Adipocyte (in vitro differentiated cells): ENCODE data around the gene TCEA2.

Experiments used
- DNase-seq: peaks from one replicate; pipeline ENCODE4 v3.0.0-alpha.2; 2015; ENCODE audit warnings: low read depth
- H3K27me3 ChIP-seq: replicated peaks from 2 replicates; pipeline ENCODE4 v1.7.0; 2013; ENCODE audit warnings: mild to moderate bottlenecking, low read length, moderate library complexity; ENCODE audit not compliant: control insufficient read depth, insufficient read depth
- H3K36me3 ChIP-seq: 2 replicates; pipeline ENCODE4 v1.7.0; 2013; ENCODE audit warnings: low read length, mild to moderate bottlenecking, moderate library complexity; ENCODE audit not compliant: control insufficient read depth, insufficient read depth, severe bottlenecking
- H3K4me1 ChIP-seq: 2 replicates; pipeline ENCODE4 v1.7.0; 2013; ENCODE audit warnings: mild to moderate bottlenecking, low read length, moderate library complexity; ENCODE audit not compliant: control insufficient read depth, insufficient read depth
- H3K4me3 ChIP-seq: 2 replicates; pipeline ENCODE4 v1.7.0; 2013; ENCODE audit warnings: mild to moderate bottlenecking, low read length, moderate library complexity
- H3K9ac ChIP-seq: 2 replicates; pipeline ENCODE4 v1.7.0; 2013; ENCODE audit warnings: mild to moderate bottlenecking, low read length, moderate library complexity
- H3K9me3 ChIP-seq: 2 replicates; pipeline ENCODE4 v1.7.0; 2013; ENCODE audit warnings: mild to moderate bottlenecking, low read length, moderate library complexity; ENCODE audit not compliant: control insufficient read depth

TCEA2 gene

DNA sequence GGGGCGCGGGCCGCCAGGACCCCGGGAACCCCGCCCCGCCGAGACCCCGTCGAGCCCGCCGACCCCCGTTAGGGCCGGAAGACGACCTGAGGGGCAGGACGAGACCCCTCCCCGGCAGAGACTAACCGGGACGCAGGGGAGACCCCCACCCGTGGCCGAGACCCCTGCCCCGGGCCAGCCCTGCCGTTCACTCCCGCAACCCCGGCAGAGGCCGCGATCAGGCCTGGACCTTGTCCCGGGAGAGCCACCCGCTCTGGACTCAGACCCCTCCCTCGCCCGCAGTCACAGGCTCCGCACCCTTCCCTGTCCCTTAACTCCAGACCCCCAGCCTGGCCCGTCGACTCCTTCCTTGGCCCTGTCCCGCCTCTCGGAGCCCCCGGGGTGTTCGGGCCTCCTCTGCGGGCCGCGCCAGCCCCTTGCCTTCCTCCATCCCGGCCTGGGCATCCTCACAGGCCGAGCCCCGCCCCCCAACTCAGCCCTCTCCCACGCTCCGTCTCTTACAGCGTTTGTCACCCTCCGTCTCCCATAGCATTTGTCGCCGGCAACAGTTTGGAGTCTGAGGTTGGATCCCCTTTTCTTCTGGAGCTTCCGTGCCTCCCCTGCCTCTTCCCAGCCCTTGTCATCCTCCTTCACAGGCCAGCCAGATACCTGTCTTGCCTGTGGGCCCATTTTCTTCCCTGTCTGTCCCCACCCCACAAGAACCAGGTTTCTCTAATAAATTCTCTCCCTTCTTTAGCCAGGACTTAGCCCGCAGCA lies 569 bp downstream of the TCEA2 start:
- Histone ChIP-seq H3K4me3 (peak overlapping the region; percentile 92), H3K27me3 (no peaks in the 10 kb centered on the region), H3K36me3 (no peaks in the 10 kb centered on the region), H3K9ac (peak overlapping the region; percentile 92), H3K9me3 (no peaks in the 10 kb centered on the region), H3K4me1 (peaks cover 15% of the 10 kb centered on the region)
- peak; percentile 68 for DNase-seq

GRCh38 chr20:64064145-64064698 lies 1.2 kb downstream of the TCEA2 start:
- peak overlapping the region; percentile 92 for H3K4me3 ChIP-seq
- H3K9me3 ChIP-seq = no peaks in the 10 kb centered on the region
- H3K27me3 ChIP-seq = no peaks in the 10 kb centered on the region
- H3K9ac ChIP-seq = peak overlapping the region; percentile 92
- H3K4me1 ChIP-seq = peaks cover 15% of the 10 kb centered on the region
- DNase-seq = peak; percentile 67
- no peaks in the 10 kb centered on the region for H3K36me3 ChIP-seq

DNA sequence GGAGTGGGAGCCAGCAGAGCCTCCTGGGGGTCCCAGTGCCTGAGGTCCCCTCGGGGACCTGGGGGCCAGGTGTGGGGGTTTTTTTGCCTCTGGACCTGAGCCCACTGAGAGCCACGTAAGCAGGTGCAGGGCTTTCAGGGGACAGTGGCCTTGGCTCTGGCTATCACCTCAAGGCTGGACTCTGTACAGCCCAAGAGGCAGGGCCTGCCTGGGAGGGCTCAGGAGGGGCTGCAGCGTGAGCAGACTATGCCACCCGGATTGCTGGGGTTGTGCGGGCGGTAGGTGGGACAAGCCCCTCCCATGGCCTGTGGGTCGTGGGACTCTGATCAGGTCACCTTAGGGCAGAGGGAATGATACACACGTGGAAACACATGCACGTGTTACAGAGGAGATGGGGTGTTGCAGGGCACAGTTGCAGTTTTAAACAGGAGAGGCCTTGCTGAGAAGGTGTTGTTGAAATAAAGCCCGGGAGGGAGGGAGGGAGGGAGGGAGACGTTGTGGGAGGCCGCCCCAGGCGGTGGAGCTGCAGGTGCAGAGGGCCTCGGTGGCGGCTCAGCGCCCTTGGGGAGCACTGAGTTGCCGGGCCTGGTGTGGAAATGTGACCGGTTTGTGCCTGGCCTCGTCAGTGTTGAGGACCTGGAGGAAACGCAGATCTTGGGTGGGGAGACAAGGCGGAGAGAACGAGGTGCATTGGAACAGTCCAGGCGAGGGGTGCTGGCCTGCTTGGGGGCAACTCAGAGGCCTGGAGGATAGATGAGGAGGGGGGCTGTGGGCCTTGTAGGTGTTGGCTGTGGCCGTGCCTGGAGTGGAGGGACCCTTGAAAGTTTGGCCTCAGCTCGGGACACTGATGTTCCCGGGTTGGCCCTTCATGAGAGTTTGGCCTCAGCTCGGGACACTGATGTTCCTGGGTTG lies 2.3 kb downstream of the TCEA2 start:
- H3K4me3 ChIP-seq = no peak overlapping the region
- H3K4me1 ChIP-seq = peaks cover 15% of the 10 kb centered on the region
- no peak overlapping the region for H3K9ac ChIP-seq
- H3K36me3 ChIP-seq = no peaks in the 10 kb centered on the region
- no peaks in the 10 kb centered on the region for H3K27me3 ChIP-seq
- DNase-seq = no peak
- H3K9me3 ChIP-seq = no peaks in the 10 kb centered on the region

DNA sequence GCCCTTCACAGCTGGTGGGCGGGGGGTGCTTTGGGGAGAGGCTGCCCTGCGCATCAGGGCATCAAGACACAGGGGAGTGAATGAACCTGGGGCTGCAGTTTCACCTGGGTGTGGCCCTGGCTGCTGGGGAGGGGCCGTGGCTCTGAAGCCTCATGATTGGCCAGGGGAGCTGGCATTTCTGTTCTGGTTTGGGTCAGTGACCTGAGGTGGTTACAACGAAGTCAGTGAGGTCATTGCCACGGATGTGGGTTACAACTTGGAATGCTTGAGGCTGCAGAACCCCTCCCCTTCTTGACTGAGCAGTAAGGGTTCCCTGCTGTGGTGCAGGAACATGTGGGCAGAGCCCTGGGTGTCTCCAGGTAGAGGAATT lies 3.0 kb downstream of the TCEA2 start:
- Histone ChIP-seq H3K9ac (no peak overlapping the region), H3K9me3 (no peaks in the 10 kb centered on the region), H3K36me3 (no peaks in the 10 kb centered on the region), H3K27me3 (no peaks in the 10 kb centered on the region), H3K4me1 (peaks cover 15% of the 10 kb centered on the region), H3K4me3 (no peak overlapping the region)
- no peak for DNase-seq

DNA sequence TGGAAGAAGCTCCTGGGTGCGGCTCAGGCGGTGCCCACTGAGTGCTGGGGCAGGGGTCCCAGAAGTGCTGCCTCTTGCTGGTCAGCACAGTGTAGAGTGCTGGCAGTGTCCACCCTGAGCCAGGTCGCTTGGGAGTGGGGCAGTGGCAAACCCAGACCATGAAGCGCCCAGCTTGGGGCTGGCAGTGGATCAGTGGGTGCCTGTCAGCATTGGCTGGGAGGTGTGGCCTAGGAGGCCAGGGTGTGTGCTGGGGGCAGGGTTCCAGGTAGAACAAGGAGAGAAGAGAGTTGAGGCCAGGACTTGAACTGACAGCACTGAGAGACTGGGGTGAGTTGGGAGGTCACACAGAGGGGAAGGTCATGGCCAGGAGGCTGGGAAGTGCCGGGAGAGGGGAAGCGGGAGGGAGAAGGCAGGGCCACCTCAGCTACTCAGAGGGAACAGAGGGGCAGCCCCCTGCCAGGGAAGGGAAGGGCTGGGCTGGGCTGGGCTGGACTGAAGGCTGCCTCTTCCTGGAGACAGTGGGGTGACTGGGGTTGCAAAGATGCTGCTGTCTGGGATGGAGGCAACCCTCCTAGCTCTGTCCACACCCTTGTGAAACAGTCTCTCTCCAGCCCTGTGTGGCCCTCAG lies 4.1 kb downstream of the TCEA2 start:
- Histone ChIP-seq H3K36me3 (no peaks in the 10 kb centered on the region), H3K9me3 (no peaks in the 10 kb centered on the region), H3K4me3 (no peak overlapping the region), H3K27me3 (no peaks in the 10 kb centered on the region), H3K4me1 (peaks cover 15% of the 10 kb centered on the region), H3K9ac (no peak overlapping the region)
- DNase-seq = no peak

DNA sequence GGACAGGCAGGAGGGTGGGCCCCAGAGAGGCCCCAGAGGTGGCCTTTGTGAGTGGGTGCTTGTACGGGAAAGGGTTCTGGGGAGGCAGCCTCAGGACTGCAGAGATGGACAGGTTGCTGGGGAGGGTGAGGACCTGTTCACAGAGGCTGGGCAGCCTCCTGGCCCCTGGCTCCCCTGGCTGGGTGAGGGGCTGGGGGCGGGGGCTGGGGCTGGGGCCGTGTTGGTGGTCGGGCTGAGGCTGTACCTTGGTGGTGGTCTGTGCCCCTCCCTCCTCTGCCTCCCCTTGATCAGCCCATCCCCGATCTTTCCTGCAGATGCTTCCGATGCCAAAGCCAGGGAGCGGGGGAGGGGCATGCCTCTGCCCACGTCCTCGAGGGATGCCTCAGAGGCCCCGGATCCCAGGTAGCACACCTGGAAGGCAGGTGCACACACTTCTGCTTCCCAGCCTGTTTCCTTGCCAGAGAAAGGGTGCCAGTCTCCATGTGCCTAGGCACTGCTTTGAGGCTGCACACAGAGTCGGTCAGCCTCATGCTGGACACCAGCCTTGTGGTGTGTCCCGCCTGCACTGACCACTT lies 4.8 kb downstream of the TCEA2 start:
- DNase-seq = no peak
- Histone ChIP-seq H3K9ac (no peak overlapping the region), H3K4me3 (no peak overlapping the region), H3K9me3 (no peaks in the 10 kb centered on the region), H3K4me1 (peaks cover 11% of the 10 kb centered on the region), H3K27me3 (no peaks in the 10 kb centered on the region), H3K36me3 (no peaks in the 10 kb centered on the region)

- DNase-seq = no peak
- Histone ChIP-seq H3K4me3 (no peak overlapping the region), H3K9me3 (no peaks in the 10 kb centered on the region), H3K27me3 (no peaks in the 10 kb centered on the region), H3K36me3 (no peaks in the 10 kb centered on the region), H3K4me1 (peaks cover 11% of the 10 kb centered on the region), H3K9ac (no peak overlapping the region)
Observed at GRCh38 chr20:64068386-64069208, 5.6 kb downstream of the TCEA2 start.

DNA sequence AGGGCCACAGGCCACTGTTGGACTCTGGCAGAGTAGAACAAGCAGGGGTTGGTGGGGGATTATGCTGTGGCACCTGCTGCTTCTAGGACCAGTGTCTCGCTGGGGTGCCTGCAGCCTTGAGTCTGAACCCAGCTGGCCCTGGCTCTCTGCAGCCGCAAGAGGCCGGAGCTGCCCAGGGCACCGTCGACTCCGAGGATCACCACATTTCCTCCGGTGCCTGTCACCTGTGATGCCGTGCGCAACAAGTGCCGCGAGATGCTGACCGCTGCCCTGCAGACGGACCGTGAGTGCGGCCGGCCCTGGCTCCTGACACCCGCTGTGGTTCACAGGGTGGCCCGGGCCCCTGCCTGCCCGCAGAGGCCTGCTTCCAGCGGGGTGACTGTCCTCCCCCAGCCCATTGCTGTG lies 6.2 kb downstream of the TCEA2 start:
- Histone ChIP-seq H3K27me3 (no peaks in the 10 kb centered on the region), H3K9me3 (no peaks in the 10 kb centered on the region), H3K36me3 (peaks cover 6% of the 10 kb centered on the region), H3K4me3 (no peak overlapping the region), H3K9ac (no peak overlapping the region), H3K4me1 (peaks cover 5% of the 10 kb centered on the region)
- no peak for DNase-seq

DNA sequence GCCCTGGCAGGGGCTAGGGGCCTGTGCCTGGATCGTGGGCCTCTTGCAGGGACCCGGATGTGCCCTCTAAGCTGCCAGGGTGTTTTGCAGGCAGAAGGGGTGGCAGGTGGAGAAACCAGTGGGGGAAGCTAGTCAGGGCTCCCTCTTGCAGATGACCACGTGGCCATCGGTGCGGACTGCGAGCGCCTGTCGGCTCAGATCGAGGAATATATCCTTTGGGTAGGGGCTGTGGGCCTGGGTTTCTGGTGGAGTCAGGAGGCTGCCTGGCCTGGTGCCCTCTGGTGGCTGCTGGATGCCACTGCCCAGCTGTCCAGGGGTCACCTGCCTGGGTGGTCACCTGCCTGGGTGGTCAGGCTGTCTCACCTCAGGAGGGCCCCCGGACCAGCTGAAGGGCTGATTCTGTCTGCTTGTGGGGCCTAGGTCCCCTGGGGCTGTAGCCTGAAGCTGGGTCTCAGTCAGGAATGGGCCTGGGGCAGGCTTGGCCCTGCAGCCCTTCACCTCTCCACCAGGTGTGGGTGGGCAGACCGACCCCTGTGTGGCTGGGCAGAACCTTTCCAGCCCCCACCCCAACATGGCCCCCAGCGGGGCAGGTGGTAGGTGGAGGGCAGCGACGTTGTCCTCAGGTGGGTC lies 6.7 kb downstream of the TCEA2 start:
- Histone ChIP-seq H3K4me1 (no peaks in the 10 kb centered on the region), H3K9ac (no peak overlapping the region), H3K36me3 (peaks cover 6% of the 10 kb centered on the region), H3K27me3 (no peaks in the 10 kb centered on the region), H3K9me3 (no peaks in the 10 kb centered on the region), H3K4me3 (no peak overlapping the region)
- peak; percentile 50 for DNase-seq
